AG04449 (cell line): Measurements from ENCODE around the gene CARD11.

Source experiments
- CTCF ChIA-PET: fragments of 350-600 bp; formaldehyde crosslinking; extraction: SDS; loops from one replicate; lab custom pipeline; 2021; ENCODE audit warnings: antibody characterized with exemption; lab: Yijun Ruan, JAX
- POLR2A ChIA-PET: fragments of 400-600, 350-600 bp; formaldehyde crosslinking; extraction: SDS; loops from one replicate; lab custom pipeline; 2020; ENCODE audit warnings: antibody characterized with exemption, inconsistent platforms; lab: Yijun Ruan, JAX
- DNase-seq: peaks from one replicate; pipeline ENCODE4 v3.0.0-alpha.2; 2010; ENCODE audit warnings: low read depth, low spot score
- H3K4me3 ChIP-seq: 2 replicates; pipeline ENCODE4 v1.5.1; 2011; ENCODE audit warnings: low read depth, mild to moderate bottlenecking, control low read depth, low read length
- TF ChIP-seq, protein P1 (sequence below): IDR thresholded peaks from one replicate; pipeline ENCODE4 v1.5.1; 2011; ENCODE audit warnings: mild to moderate bottlenecking, moderate library complexity, low read length, control low read depth, inconsistent platforms; ENCODE audit not compliant: insufficient read depth; ENCODE audit errors: missing control alignments

The CARD11 gene

DNA sequence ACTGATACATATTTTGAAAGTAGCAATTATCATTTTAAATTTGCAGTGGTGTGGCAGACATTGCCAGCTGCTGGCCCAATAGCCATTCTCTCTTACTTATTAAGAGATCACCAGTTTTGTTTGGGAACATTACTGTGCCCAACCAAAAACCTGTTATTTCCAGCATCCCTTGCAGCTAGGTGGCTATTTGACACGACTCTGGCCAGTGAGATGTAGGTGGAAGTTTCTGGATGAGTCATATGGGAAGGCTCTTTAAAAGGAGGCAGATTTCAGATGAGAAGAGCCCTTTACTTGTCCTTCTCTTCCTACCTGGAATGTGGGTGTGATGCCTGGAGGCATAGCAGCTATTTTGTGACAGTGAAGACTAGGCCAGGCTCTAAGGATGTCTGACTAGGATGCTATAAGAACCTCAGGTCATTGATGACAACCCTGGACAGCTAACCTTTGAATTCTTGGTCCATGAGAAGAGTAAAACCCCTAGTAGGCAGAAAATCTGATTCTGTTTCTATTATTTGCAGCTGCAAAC is 77.9 kb downstream of the CARD11 start:
- TF ChIP-seq, protein P1, sequence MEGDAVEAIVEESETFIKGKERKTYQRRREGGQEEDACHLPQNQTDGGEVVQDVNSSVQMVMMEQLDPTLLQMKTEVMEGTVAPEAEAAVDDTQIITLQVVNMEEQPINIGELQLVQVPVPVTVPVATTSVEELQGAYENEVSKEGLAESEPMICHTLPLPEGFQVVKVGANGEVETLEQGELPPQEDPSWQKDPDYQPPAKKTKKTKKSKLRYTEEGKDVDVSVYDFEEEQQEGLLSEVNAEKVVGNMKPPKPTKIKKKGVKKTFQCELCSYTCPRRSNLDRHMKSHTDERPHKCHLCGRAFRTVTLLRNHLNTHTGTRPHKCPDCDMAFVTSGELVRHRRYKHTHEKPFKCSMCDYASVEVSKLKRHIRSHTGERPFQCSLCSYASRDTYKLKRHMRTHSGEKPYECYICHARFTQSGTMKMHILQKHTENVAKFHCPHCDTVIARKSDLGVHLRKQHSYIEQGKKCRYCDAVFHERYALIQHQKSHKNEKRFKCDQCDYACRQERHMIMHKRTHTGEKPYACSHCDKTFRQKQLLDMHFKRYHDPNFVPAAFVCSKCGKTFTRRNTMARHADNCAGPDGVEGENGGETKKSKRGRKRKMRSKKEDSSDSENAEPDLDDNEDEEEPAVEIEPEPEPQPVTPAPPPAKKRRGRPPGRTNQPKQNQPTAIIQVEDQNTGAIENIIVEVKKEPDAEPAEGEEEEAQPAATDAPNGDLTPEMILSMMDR, result no peak
- POLR2A ChIA-PET, result no interaction called here
- CTCF ChIA-PET, result no interaction called here
- H3K4me3 ChIP-seq, result no peak overlapping the region
- DNase-seq, result no peak

DNA sequence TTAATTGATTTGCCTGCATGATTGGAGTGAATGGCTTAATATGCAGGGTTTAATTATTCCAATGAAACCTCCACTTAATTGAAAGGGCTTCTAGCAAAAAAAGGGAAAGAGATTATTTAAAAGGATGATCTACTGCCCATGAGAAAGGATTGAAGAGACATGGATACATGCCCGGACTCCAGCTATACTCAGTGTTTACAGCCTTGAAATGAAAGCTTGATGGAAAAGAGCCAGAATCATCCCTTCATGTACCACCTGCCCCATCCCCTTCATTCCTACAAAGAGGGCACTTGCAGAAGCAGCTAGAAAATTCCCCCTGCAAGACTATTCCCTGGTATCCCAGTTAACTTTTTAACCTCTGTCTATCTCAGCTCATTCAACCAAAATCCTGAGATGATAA is 78.4 kb downstream of the CARD11 start:
- TF ChIP-seq, protein P1, result no peak
- CTCF ChIA-PET, result no interaction called here
- H3K4me3 ChIP-seq, result no peak overlapping the region
- no peak for DNase-seq
- POLR2A ChIA-PET, result no interaction called here

DNA sequence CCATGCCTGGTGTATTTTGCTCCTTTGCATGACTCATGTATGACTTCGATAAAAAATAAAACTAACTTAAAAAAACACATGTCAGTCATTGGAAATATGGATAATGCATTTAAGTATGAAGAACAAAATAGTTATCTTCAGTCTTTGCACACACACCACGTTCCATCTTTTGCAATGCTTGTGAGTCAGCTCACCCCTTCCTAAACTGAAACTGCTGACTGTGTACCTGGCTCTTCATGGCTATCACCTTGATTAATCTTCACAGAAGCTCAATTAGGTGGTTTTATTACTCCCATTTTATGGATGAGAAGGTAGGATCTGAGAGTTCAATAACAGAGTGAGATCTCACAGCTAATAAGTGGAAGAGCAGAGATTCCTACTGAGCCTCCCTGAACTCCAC is 79.5 kb downstream of the CARD11 start:
- no peak overlapping the region for H3K4me3 ChIP-seq
- CTCF ChIA-PET, result no interaction called here
- POLR2A ChIA-PET, result no interaction called here
- TF ChIP-seq, protein P1, result no peak
- no peak for DNase-seq

DNA sequence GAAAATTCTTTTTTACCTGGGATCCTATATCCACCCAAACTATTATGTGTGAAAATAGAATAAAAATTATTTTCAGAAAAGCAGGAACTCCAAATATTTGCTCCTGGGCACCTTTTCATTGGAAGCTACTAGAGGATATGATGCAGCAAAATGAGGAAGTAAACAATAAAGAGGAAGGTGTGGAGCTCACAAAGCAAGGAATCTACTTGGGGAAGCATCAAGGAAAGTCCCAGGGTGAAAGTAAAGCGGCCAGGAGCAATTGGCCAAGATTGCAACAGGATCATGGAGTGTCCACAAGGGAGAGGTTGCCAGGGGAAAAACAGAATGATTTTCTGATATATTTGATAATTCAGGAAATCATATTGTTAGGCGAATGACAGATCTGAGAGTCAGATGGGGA is 80.8 kb downstream of the CARD11 start:
- no peak overlapping the region for H3K4me3 ChIP-seq
- DNase-seq, result no peak
- TF ChIP-seq, protein P1, result no peak
- ChIA-PET POLR2A (no interaction called here), CTCF (no interaction called here)

DNA sequence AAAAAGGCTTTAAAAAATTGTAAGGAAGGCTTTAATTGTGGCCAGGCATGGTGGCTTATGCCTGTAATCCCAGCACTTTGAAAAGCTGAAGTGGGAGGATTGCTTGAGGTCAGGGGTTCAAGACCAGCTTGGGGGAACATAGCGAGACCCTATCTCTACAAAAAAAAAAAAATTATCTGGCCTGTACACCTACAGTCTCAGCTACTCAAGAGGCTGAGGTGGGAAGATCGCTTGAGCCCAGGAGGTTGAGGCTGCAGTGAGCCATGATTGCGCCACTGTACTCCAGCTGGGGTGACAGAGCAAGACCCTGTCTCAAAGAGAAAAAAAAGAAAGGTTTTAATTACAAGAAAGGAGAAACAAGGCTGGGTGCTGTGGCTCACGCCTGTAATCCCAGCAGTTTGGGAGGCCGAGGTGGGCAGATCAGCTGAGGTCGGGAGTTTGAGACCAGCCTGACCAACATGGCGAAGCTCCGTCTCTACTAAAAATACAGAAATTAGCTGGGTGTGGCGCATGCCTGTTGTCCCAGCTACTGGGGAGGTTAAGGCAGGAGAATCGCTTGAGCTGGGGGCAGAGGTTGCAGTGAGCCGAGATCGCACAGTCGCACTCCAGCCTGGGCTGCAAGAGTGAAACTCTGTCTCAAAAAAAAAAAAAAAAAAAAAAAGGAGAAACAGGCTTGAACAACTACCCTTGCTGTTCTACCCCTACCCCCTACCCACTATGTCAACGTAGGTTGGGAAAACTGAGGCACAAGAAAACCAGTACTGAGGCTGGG is 83.7 kb downstream of the CARD11 start:
- CTCF ChIA-PET, result no interaction called here
- POLR2A ChIA-PET, result no interaction called here
- TF ChIP-seq, protein P1, result no peak
- H3K4me3 ChIP-seq, result no peak overlapping the region
- DNase-seq, result no peak

DNA sequence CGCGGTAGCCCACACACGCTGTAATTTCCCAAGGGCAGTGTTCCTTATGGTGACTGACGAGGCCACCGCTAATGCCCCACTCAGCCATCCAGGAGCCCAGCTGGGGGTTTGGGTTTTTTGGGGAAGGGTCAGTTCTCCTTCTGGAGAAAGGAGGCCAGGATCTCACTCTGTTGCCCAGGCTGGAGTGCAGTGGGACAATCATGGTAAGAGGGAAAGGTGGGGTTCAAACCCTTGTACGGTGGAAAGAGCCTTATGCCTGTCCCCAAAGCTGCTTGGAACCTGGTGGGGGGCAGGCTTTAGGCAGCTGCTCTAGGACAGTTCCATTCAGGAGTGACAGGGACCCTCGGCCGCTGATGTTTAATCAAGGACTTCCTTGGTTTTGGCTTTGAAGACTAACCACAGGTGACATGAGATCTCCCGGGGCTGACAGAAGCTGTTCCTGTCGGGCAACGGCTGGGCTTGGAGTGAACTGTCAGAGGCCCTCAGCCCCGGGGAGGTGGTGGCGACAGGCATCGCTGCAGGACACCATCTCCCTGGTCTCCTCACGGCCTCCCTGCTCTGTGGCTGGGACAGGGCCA is 84.5 kb downstream of the CARD11 start:
- DNase-seq, result no peak
- no peak overlapping the region for H3K4me3 ChIP-seq
- TF ChIP-seq, protein P1, result no peak
- CTCF ChIA-PET, result no interaction called here
- POLR2A ChIA-PET, result no interaction called here
